ENCODE data around the gene HPSE2. TPM values are rescaled to one million over a fixed set of nuclear protein-coding genes. Genes with fewer than 3 reads are reported as not detected.

The HPSE2 gene
- total and polyA plus RNA-seq, 2 of the 8 experiments (the other 6 are each of a cell fraction or from before 2014, with no cell fraction given) = 0.41 to 0.58 TPM

DNA sequence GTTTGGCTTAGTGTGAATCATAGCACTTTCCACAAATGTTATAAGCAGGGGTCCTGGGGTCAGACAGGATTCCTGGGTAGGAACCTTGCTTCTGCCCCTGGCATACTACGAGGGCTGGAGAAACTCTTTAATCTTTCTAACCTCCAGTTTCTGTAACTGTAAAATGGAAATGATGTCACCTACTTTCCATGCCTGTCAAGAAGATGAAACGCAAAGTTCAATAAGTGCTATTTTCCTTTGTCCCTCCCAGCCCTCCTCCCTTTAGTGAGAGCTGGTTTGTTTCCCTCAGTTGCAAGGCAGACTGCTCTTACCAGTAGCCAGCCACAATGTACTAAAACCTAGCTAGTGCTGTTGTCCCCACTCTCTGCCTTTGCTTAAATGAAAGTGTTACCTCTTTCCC, 671.8 kb downstream of the HPSE2 start (continued):
- TF ChIP-seq, protein P1, sequence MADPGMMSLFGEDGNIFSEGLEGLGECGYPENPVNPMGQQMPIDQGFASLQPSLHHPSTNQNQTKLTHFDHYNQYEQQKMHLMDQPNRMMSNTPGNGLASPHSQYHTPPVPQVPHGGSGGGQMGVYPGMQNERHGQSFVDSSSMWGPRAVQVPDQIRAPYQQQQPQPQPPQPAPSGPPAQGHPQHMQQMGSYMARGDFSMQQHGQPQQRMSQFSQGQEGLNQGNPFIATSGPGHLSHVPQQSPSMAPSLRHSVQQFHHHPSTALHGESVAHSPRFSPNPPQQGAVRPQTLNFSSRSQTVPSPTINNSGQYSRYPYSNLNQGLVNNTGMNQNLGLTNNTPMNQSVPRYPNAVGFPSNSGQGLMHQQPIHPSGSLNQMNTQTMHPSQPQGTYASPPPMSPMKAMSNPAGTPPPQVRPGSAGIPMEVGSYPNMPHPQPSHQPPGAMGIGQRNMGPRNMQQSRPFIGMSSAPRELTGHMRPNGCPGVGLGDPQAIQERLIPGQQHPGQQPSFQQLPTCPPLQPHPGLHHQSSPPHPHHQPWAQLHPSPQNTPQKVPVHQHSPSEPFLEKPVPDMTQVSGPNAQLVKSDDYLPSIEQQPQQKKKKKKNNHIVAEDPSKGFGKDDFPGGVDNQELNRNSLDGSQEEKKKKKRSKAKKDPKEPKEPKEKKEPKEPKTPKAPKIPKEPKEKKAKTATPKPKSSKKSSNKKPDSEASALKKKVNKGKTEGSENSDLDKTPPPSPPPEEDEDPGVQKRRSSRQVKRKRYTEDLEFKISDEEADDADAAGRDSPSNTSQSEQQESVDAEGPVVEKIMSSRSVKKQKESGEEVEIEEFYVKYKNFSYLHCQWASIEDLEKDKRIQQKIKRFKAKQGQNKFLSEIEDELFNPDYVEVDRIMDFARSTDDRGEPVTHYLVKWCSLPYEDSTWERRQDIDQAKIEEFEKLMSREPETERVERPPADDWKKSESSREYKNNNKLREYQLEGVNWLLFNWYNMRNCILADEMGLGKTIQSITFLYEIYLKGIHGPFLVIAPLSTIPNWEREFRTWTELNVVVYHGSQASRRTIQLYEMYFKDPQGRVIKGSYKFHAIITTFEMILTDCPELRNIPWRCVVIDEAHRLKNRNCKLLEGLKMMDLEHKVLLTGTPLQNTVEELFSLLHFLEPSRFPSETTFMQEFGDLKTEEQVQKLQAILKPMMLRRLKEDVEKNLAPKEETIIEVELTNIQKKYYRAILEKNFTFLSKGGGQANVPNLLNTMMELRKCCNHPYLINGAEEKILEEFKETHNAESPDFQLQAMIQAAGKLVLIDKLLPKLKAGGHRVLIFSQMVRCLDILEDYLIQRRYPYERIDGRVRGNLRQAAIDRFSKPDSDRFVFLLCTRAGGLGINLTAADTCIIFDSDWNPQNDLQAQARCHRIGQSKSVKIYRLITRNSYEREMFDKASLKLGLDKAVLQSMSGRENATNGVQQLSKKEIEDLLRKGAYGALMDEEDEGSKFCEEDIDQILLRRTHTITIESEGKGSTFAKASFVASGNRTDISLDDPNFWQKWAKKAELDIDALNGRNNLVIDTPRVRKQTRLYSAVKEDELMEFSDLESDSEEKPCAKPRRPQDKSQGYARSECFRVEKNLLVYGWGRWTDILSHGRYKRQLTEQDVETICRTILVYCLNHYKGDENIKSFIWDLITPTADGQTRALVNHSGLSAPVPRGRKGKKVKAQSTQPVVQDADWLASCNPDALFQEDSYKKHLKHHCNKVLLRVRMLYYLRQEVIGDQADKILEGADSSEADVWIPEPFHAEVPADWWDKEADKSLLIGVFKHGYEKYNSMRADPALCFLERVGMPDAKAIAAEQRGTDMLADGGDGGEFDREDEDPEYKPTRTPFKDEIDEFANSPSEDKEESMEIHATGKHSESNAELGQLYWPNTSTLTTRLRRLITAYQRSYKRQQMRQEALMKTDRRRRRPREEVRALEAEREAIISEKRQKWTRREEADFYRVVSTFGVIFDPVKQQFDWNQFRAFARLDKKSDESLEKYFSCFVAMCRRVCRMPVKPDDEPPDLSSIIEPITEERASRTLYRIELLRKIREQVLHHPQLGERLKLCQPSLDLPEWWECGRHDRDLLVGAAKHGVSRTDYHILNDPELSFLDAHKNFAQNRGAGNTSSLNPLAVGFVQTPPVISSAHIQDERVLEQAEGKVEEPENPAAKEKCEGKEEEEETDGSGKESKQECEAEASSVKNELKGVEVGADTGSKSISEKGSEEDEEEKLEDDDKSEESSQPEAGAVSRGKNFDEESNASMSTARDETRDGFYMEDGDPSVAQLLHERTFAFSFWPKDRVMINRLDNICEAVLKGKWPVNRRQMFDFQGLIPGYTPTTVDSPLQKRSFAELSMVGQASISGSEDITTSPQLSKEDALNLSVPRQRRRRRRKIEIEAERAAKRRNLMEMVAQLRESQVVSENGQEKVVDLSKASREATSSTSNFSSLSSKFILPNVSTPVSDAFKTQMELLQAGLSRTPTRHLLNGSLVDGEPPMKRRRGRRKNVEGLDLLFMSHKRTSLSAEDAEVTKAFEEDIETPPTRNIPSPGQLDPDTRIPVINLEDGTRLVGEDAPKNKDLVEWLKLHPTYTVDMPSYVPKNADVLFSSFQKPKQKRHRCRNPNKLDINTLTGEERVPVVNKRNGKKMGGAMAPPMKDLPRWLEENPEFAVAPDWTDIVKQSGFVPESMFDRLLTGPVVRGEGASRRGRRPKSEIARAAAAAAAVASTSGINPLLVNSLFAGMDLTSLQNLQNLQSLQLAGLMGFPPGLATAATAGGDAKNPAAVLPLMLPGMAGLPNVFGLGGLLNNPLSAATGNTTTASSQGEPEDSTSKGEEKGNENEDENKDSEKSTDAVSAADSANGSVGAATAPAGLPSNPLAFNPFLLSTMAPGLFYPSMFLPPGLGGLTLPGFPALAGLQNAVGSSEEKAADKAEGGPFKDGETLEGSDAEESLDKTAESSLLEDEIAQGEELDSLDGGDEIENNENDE (IDR thresholded peaks at IDR 0.05; ENCODE audit: insufficient replicate concordance, low read length) = no peak
- no peak for TF ChIP-seq SUZ12 (IDR thresholded peaks at IDR 0.05; ENCODE audit: low read length)
- TF ChIP-seq EP300 (IDR thresholded peaks at IDR 0.05; ENCODE audit: borderline replicate concordance in 1 of 2, low read depth in 2 of 2, low read length in 2 of 2) = no peak
- no peak for TF ChIP-seq USF2 (IDR thresholded peaks at IDR 0.05; ENCODE audit: low read length)
- no peak for TF ChIP-seq SP4 (IDR thresholded peaks at IDR 0.05; ENCODE audit: low read length)

Data from H1 (cell line).